ENCODE measurements around the gene LYL1. TPM values are rescaled to one million over a fixed set of nuclear protein-coding genes. Genes with fewer than 3 reads are reported as not detected.

LYL1 gene
- total RNA-seq, 1 donor from 2014 or later, result 3.3 TPM

DNA sequence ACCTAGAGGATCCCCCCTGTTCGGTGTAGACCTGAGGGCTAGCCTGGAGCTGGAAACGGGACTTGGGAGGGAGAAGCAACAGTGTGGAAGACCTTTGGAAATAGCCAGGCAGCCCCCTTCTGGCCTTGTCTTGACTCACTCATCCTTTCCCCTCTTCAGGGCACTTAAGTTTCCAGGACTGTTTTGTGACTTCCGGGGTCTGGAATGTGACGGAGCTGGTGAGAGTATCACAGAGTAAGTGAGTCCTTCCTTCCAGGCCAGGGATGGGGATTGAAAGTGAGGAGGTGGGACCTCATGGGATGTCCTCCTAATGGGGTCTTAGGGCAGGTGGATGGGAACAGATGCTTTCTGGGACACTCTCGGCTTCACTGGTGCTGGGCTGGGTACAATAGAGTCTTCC, 29.4 kb downstream of the LYL1 start:
- DNase-seq, result no peak

DNA sequence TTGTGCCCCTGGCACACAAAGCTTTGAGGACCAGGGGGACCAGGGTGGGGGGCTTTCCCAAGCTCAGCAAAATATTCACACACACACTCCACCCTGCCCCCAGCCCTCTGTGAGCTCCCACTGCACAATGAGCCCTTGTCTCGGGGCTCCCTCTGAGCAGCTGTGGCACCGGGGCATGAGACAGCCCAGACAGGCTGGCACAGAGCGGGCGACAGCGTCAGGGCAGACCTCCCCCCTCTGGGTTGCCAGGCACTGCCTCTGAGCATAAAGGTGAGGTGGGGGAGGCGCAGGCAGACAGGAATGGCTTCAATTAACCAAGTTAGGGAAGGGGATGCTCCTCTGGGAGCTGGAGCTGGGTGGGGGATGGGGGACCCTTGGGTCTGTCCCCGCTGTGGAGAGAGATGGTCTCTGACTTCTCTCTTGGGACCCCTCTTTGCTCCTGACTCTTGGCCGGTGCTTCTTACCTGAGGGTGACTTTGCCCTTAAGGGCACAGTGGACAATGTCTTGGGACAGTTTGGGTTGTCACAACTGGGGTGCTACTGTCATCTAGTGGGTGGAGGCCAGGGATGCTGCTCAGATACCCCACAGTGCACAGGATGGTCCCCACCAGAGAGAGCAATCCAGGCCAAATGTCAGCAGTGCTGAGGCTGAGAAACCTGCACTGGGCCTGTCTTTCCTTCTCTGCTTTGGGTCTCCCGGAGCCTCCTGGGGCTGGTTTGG, 30.3 kb downstream of the LYL1 start:
- peak; percentile 85 for DNase-seq

DNA sequence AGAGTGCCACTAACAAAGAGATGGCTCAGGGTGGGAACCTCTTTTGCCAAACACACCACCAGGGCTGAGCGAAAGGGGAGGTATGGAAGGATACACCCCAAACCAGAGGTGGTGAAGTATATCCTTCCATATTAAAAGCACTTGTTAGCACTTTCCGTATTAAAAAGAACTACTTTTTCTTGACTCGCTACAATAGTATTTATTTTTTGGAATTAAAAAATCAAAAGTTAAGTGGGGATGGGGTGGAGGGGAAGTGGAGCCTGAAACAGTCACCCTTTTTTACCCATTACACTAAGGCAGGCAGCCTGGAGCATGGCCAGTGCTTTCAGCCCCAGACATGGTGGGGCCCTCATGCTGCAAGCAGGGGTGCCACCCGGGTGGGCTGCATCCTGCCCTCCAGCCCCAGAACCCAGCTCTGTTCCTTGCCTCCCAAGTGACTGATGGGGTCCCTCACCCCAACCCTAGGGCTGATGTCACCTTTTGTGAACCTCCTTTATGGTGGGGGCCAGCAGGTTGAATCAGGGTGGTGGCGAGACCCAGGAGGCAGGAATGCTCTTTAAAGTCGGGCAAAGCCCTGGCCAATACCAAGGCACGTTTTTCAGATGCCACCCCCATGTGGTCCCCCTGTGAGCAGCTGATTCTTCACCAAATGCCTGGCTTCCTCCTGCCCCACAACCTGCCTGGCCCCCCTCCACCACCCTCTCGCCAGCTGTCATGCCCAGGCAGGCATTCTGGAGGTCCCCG, 31.0 kb downstream of the LYL1 start:
- DNase-seq, result no peak

DNA sequence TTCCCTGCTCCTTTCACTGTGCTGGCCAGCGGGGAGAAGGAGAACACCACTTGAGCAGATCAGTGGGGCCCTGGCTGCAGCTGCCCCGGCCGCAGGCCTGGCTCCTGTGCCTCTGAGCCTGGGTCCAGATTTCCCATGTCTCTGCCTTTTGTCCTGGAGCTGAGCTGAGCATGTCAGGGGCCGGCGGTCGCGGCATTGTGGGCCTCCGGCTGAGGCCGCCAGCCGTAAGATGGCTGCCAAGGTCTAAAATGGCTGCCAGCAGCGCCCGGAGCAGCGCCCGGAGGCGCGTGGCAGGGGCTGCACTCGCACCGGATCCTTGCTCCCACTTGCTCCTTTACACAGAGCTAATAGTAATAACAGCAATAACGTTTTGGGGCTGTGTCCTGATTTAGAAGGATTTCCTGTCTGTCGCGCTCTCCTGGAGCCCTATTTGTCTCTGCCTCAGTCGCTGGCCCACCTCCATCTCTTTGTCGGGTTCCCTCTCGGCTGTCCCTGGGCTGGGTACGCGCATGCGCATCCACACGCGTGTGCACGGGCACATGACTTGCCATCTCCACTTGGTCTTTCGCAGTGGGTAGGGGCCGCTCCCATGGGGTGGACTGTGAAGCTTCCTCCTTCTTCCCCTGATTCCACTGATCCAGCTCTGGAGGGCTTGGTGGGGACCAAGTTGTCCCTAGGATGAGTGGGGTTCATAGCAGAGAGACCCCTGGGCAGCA, 32.1 kb downstream of the LYL1 start:
- DNase-seq, result peak; percentile 46

DNA sequence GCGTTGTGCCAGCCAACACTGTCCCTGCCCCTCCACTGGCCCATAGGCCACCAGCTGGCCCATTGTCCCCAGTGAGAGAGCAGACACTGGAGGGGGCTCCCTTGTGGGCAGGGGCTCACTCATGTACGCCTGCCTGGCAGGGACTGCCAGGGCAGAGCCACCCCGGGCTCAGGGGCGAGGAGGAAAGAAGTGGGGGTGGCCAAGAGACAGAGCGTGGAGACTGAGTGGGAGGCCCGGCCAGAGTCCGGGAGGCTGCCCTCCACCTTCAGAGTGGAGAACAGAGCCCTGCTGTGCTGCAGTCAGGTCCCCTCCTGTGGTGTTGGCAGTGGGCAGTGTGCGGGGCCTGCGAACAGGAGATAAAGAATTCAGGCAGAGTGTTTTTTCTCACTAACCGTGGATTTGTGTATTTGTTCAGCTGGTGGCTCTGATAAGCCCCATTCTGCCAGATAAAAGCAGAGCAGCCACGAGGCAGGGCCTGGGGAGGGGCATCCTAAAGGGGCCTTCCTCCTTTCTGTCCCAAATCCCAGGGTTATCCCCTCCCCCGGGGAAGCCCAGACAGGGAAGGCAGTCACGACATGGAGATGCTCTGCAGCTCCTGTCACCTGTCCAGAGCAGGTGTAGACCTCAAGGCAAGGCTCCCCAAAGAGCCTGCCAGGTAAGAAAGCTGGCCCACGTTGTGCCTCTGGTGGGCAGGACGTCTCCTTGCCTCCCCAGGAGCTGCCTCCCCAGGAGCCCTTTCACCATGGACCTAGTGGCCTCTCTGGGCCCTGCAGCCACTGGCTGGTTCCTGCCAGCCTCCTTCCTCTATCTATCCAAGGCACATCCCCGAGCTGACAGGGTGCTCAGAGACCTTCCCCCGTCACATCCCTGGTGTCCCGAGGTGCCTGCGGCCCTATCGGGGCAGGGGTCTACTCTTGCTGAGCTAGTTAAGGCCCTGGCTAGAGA, 33.0 kb downstream of the LYL1 start:
- no peak for DNase-seq

DNA sequence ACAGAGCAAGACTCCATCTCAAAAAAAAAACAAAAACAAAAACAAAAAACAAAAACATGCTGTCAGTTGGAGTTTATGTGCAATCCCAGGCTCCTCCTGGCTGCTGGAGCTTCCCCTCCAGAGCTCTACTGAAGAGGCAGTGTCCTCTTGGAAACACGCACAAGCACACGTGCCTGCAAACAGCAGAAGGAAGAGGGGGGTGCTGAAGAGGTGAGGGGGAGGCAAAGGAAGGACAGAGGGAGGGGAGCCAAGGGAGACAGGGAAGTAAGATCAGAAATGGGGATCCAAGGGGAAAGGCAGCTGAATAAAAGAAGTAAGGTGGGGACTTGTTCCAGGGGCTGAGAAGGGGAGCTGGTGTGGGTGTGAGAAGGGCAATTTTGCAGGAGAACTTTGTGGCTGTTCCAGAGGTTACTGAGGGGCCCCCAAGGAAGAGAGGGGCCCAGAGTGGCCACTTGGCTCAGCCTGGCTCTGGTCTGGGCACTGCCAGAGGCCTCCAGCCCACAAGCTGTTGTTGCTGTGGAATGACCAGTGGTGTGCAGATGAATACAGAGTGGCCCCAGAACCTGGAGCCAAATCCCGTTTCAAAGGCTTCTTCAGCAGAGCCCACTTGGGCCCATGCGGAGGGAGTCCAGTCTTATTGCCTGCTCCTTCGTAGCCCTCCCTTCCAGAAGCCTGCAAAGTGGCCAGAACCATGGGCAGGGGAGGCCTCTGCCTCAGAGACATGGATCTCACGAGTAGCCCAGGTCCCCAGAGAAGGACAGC, 34.4 kb downstream of the LYL1 start:
- no peak for DNase-seq

DNA sequence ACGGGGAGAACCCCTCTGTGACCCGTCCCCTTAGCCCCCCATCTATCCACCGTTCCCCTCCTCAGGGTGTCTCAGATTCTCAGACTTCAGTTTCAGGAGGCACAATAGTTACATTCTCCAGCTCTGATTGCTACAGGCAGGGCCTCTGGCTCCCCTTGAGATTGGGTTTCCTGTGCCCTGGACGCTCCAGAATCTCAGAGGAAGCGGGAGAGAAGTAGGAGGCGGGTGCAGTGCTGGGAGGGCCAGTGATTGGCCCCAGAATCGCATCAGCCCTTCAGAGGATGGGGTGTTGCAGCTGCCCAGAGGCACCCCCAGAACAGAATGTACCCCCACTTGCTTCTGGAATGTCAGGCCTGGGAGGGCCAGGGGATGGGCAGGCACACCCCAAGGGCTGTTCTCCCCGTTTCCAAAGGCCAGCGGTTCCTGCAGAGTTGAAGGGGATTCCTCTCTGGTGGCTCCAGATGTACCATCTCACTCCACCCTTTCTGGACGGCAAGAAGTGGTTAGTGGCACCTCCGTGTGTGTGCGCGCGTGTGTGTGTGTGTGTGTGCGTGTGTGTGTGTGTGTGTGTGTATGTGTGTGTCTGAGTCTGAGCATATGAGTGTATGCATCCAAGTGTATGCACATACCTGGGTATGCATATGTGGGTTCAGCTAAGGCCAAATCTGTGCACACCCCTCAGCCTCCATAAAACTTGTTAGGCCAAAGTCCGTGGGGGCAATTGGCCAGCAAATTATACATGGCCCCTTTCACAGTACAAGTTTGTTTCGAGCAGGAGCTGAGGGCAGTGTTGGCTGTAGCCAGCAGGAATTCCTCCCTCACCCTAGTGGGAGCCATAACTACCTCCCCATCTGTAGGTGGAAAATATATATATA, 35.5 kb downstream of the LYL1 start:
- DNase-seq, result no peak

DNA sequence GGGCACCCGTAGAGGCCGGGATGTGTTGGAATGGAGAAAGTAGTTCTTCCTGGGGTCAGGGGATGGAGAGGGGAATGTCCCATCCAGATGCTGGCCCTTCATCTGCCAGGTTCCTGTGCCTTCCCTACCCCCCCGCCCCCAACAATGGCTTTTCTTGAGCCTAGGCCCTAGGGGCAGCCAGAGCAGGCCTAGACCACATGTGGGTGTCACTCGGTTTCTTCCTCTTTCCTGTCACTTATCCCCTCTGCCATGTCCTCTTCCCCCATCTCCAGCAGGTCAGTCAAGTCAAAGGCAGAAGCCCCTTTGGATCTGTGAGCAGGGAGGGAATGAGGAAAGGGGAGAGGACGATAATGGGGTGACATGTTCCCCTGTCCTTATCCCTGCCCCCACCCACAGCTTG, 36.4 kb downstream of the LYL1 start:
- DNase-seq, result no peak

DNA sequence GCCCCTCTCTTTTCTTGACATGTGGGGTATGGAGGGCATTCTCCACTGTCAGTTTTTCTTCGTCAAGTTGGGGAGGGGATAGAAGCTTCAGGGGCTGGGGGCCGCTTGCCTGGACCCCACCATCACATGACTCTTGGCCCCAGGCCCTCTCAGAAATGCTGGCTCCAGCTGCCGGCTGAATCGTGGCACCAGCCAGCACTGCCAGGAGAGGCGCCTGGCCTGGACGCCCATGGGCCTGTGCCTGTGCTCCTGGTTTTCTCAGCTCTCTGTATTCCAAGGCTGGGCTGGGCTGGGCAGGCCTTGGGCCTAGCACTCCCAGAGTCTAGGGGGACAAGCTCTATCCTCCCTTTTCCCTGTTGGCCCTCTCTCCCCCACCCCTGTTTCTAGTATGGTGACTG, 38.6 kb downstream of the LYL1 start:
- no peak for DNase-seq

DNA sequence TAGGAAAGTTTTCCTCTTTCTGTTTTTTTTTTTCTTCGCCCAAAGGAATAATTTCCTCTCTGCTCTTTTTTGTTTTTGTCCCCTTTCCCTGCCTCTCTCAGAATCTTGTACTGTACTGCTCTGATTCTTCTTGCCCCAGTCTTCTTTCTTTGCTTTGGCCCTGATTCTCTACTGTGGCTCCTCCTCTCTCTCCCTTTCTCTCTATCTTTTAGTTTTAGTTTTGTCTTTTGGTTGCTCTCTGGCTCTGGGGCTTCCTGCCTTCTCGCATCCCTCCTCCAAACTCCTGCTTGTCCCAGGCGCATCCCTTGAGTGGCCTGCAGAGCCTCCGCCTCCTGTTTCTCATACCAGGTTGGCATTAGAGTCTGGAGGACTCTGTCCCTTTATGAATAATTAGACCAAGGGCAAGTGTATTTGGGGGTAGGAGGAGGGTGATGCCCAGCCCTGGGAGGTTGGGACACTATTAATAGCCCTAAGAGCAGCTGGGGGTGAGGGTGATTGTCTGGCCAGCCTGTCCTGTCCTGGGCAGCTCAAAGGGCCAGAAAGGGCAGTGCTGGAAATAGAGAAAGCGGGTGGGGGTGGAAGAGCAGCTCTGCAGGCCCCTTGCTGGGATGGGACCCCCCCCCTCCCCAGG, 39.1 kb downstream of the LYL1 start:
- DNase-seq, result no peak

DNA sequence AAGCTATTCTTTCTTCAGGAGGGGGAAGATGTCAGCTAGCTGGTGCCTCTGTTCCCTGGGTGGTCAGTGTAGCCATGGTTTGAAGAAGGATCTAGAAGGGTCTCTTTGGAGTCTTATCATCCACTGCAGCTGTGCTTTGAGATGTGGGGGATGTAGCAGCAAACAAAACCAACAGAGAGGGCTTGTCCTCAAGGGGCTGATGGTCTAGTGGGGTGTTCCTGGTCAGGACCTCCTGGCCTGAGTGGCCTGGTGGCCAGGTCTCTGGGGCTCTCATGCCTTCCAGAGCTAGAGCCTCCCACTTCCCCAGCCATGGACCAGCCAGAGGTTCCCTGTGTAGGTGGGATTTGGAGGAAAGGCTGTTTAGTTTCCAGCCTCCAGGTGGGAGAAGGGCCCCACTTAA, 40.3 kb downstream of the LYL1 start:
- no peak for DNase-seq

DNA sequence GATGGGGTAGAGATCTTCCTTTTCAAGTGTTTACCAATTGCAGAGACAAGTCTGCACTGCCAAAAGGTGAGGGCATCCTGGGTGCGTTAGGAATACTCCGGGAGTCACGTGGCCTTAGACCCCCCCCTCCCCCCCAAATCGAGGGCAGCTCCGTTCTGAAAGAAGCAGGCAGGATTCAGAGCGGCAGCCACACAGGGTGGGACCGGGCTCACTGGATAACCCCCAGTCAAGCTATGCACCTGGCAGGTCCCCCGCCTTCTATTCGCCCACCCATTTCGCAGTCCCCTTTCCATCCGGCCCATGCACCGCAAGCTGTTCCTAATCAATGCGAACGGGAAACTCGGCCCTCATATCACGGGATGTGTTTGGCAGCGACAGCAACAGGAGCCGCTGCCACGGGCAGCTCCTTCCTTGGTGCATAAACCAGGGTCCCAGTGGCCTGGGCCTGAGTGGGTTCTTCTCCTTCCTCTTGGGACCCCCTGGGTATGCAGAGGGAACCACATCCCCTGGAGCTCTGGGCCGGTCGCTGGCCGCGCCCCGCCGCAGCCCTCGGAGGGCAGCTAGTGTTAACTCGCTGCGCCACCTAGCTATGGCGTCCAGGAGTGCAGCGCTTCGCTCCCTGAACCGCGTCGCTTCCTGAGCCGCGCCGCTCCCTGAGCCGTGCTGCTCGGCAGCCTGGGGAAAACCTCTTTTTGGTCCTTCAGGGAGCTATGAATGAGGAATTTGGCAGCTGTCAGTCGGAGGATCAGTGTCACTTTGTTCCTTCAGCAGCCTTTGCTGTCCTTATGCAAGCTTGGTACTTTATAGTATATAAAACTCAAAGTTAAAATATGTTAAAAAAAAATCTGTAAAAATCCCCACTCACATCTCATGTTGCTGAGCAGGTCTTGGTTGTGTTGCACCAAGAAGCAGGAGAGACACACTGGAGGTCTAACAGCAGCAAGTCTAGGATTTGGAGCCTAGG, 41.4 kb downstream of the LYL1 start:
- DNase-seq, result peak; percentile 77

DNA sequence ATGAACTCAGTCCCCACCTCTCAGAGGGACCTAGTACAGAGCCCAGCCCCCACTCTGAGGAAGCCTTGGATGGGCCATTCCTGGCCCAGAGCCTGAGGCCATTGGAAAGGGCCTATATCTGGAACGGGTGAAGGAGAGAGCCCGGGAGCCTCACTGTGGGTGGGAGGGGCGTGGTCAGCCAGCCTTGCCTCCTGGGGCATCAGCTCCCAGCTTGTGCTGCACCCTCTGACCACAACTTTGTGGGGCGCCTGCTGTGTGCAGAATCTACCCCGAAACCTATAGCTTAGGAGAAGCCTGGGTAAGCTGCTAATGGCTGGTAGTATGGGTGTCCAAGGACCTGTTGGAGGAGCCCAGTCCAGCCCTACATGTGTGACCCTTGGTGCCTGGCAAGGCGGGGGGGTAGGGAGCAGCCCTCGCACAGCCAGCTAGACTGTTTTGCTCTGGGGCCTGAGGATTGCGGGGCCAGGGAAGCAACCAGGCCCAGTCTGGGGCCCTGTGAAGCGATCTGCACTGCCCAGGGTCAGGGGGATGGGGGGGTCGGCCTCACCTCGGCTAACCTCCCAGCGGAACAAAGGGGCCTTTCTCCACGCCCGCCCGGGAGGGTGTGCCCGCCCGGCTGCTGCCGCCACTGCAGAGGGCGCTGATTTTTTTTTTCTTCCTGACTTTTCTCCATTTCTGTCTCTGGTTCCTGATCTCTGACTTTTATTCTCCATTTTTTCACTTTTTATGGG, 42.3 kb downstream of the LYL1 start:
- peak; percentile 38 for DNase-seq

DNA sequence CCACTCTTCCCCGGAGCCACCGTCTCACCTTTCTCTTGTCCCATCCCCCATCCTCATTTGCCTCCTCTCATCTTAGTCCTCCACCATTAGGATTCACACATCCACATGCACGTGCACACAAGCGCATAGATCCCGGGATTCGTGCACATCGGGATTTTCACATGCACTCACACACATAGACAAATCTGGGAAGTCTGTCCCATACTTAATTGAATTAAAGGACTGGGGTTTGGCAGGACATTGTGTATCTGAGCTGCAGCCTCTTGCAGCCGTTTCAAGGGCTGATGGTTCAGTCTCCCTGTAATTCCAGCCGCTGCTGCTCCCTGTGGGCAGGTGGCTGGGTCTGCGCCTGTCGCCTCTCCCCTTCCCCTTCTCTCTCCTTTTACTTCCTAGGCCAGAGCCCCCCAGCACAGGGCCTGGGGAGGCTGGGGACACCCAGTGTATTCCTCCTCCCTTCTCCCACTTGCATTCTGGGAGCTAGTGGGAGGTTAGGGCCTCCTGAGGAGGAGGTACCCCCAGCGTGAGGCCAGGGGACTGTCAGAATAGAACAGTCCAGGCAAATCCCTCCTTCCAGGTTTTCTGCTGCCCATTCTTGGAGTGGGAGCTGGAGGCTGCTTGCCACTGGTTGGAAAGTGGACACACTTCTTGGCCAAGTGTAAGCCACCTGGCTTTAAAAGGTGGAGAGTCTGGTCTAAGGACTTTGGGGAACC, 43.6 kb downstream of the LYL1 start:
- DNase-seq, result no peak

DNA sequence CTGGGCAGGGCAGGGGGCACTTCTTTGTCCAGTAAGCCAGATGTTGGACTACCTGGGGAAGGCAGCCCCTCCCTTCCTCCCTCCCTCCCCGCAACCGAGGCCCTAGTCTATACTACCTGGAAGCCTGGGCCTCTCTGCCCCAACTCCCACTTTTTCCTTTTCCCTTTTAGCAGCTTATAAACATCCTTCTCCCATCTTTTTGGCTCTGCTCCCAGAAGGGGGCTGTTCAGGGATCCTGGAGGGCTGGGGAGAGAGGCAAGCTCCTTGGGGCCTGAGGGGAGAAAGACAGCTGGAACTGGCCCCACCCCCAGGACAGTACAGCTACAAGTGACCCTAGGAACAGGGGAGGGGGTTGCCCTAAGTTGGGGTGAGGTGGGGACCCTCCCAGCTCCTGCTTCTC, 44.9 kb downstream of the LYL1 start:
- no peak for DNase-seq

DNA sequence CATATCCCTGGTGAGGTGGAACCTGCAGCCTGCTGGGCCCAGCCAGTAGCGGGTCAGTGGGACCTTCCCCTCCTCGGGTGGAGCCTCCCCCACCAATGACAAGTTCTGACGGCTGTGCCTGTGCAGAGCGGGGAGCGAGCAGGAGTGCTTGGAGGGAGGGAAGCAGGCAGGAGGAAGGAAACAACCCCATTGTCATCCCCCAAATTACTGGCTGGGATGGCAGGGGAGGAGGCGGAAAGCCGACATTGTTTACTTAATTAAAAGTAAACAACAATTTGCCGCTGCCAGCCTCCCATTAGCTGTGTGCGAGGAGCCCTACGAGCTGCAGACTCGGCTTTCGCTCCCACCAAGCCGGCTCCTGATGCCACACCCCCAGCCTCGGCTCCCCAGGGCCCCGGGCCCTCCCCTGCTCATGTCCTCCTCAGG, 45.5 kb downstream of the LYL1 start:
- DNase-seq, result no peak

DNA sequence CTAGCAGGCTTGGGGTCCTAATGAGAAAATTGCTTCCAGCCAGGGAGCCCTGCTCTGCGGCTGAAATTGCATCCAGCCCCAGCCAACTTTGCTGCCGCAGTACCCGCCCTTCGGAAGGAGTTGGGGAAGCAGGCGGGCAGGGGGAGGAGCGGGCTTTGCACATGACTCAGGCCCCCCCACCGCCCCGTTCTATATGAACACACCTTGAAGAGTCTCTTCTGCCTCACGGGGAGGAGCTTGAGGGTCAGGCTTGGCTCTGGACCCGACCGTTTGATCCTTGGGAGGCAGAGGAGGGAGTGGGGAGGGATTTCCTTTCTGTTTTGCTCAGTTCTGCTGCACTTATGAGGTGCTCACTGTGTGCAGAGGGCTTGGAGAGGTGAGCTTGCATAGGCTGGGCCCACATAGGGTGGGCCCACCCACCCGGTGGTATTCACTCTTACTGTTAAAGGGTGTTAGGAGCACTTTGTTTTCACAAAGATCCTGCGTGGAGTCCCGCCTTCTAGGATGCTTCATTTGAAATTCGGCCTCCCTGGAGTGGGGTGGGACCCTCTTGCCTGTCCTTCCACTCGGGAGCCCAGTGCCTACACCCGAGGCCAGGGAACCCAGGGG, 46.5 kb downstream of the LYL1 start:
- no peak for DNase-seq
